GM12872 (cell line): Measurements from ENCODE around the gene YPEL5.

Experiments used
- CTCF ChIP-seq: IDR thresholded peaks from 3 replicates; pipeline ENCODE4 v1.5.1; 2011; ENCODE audit warnings: low read depth, mild to moderate bottlenecking, low read length, moderate library complexity; ENCODE audit not compliant: insufficient read depth

The YPEL5 gene

GRCh38 chr2:30152385-30152784, 5.6 kb downstream of the YPEL5 start:
- TF ChIP-seq CTCF = no peak

- TF ChIP-seq CTCF = no peak
Observed at GRCh38 chr2:30155202-30155601, 8.4 kb downstream of the YPEL5 start.

DNA sequence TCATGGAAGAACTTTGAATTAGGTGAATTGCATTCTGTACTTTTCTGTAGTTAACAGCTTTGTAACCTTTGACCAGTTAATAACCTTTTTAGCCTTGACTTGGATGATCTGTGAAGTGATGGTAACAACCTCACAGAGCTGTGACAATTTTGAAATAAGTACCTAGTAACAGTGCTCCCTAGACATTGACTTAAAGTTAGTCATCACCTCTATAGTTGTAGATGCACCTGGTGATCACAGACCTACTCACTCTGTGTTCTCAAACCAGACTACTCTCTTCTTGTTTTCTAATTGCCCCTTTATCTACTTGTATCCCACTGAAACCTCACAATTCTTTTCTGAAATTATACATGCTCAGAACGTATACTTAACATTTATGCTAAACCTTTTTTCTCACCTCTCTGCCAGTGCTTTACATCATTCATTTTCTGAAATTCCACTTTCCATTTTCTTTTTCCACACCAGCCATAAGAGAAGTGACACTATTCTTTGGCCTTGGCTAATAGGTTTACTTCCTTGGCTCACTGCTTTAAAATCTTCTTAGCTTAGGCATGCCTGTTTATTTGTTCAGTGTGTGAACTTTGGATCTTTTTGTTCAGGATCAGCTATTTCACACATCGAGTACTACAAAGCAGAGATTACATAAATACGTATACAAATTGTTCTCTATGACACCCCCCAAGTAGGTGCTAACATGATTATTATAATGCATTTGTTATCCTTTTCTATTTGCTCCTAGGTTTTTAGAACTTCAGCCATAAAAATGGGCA, 9.3 kb downstream of the YPEL5 start:
- no peak for TF ChIP-seq CTCF

GRCh38 chr2:30157616-30158015, 10.8 kb downstream of the YPEL5 start:
- no peak for TF ChIP-seq CTCF

GRCh38 chr2:30159766-30160165, 13.0 kb downstream of the YPEL5 start:
- TF ChIP-seq CTCF = no peak

DNA sequence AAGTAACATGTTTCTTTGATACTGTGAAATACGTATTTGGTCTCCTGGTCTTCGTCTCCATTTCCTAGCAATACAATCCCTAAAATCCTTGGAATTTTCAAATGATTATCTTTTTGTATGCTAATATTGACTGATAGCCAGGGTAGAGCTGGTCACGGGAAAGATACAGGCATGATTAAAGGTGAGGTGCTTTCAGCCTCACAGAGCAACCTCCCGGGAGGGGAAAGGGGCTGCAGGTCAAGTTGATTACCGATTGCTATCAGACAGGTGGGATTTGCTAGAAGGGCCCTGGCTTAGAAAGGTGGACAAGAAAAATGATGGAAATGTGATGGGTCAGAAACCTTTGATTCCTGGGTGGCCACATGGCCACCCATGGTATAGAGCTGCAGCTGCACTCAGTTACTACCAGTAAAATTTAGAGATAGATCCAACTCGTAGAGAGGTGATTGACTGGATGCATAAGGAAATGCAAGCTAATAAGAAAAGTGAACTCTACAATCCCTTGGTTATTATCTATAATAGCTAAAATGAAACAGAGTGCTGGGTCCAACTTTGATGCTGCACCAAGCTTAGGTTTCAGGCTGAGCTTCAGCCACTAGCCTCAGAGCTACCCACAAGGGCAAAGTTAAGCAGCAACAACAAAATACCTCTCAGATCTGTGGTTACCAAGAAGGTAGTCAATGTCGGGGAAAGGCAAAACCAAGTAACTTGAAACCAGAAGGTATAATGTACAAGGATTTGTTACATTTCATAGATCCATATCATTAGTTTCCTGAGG, 15.3 kb downstream of the YPEL5 start:
- no peak for TF ChIP-seq CTCF

- TF ChIP-seq CTCF = no peak
Observed at GRCh38 chr2:30162806-30163205, 16.0 kb downstream of the YPEL5 start.
